ENCODE data around the gene KCNAB1. TPM values are rescaled to one million over a fixed set of nuclear protein-coding genes. Genes with fewer than 3 reads are reported as not detected.

KCNAB1 gene
- total RNA-seq, 1 donor from 2014 or later, result 16.5 TPM

- H3K4me1 Mint-ChIP-seq (ENCODE audit: low read depth, unreplicated experiment), result peaks cover 26% of the 10 kb centered on the region
- H3K27me3 Mint-ChIP-seq (ENCODE audit: unreplicated experiment), result no peaks in the 10 kb centered on the region
- no peaks in the 10 kb centered on the region for H3K9me3 Mint-ChIP-seq (ENCODE audit: unreplicated experiment)
- no peak overlapping the region for H3K27ac Mint-ChIP-seq (ENCODE audit: unreplicated experiment)
- no peak for DNase-seq
- no peak overlapping the region for H3K4me3 Mint-ChIP-seq (ENCODE audit: unreplicated experiment)
- no peaks in the 10 kb centered on the region for H3K36me3 Mint-ChIP-seq (ENCODE audit: unreplicated experiment)
- TF ChIP-seq, protein P1, sequence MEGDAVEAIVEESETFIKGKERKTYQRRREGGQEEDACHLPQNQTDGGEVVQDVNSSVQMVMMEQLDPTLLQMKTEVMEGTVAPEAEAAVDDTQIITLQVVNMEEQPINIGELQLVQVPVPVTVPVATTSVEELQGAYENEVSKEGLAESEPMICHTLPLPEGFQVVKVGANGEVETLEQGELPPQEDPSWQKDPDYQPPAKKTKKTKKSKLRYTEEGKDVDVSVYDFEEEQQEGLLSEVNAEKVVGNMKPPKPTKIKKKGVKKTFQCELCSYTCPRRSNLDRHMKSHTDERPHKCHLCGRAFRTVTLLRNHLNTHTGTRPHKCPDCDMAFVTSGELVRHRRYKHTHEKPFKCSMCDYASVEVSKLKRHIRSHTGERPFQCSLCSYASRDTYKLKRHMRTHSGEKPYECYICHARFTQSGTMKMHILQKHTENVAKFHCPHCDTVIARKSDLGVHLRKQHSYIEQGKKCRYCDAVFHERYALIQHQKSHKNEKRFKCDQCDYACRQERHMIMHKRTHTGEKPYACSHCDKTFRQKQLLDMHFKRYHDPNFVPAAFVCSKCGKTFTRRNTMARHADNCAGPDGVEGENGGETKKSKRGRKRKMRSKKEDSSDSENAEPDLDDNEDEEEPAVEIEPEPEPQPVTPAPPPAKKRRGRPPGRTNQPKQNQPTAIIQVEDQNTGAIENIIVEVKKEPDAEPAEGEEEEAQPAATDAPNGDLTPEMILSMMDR (IDR thresholded peaks at IDR 0.05; ENCODE audit: partially characterized antibody, unreplicated experiment), result no peak
Measured at GRCh38 chr3:156519758-156520162, 399.4 kb downstream of the KCNAB1 start.

GRCh38 chr3:156522673-156523072, 402.3 kb downstream of the KCNAB1 start:
- Mint-ChIP-seq H3K27ac (ENCODE audit: unreplicated experiment) (no peak overlapping the region), H3K9me3 (ENCODE audit: unreplicated experiment) (no peaks in the 10 kb centered on the region), H3K36me3 (ENCODE audit: unreplicated experiment) (no peaks in the 10 kb centered on the region), H3K4me3 (ENCODE audit: unreplicated experiment) (no peak overlapping the region), H3K27me3 (ENCODE audit: unreplicated experiment) (peaks cover 1% of the 10 kb centered on the region), H3K4me1 (ENCODE audit: low read depth, unreplicated experiment) (peaks cover 28% of the 10 kb centered on the region)
- DNase-seq, result no peak
- TF ChIP-seq, protein P1 (IDR thresholded peaks at IDR 0.05; ENCODE audit: partially characterized antibody, unreplicated experiment), result no peak

- no peak overlapping the region for H3K4me3 Mint-ChIP-seq (ENCODE audit: unreplicated experiment)
- DNase-seq, result no peak
- H3K4me1 Mint-ChIP-seq (ENCODE audit: low read depth, unreplicated experiment), result peaks cover 37% of the 10 kb centered on the region
- H3K27ac Mint-ChIP-seq (ENCODE audit: unreplicated experiment), result no peak overlapping the region
- peaks cover 3% of the 10 kb centered on the region for H3K27me3 Mint-ChIP-seq (ENCODE audit: unreplicated experiment)
- H3K36me3 Mint-ChIP-seq (ENCODE audit: unreplicated experiment), result no peaks in the 10 kb centered on the region
- H3K9me3 Mint-ChIP-seq (ENCODE audit: unreplicated experiment), result peaks cover 8% of the 10 kb centered on the region
- TF ChIP-seq, protein P1 (IDR thresholded peaks at IDR 0.05; ENCODE audit: partially characterized antibody, unreplicated experiment), result no peak
Measured at GRCh38 chr3:156525808-156526207, 405.4 kb downstream of the KCNAB1 start.

DNA sequence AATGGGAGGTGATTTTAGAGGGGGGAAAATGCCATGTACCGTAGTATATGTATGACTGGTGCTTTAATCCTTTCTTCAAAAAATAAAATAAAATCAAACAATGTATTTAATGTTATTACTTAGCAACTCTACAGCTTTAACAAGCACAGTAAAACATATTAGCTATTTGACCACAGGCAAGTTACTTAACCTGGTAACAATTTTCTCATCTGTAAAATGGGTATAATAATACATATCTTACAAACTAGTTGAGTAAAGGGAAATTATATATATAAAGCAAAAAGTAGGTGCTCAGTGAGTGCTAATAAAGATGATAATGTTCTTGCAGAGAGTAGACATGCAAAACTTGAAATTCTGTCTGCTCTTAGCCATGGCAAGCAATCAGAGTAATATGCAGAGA, 406.7 kb downstream of the KCNAB1 start:
- H3K9me3 Mint-ChIP-seq (ENCODE audit: unreplicated experiment), result peaks cover 8% of the 10 kb centered on the region
- no peak overlapping the region for H3K27ac Mint-ChIP-seq (ENCODE audit: unreplicated experiment)
- no peaks in the 10 kb centered on the region for H3K36me3 Mint-ChIP-seq (ENCODE audit: unreplicated experiment)
- H3K4me3 Mint-ChIP-seq (ENCODE audit: unreplicated experiment), result no peak overlapping the region
- TF ChIP-seq, protein P1 (IDR thresholded peaks at IDR 0.05; ENCODE audit: partially characterized antibody, unreplicated experiment), result no peak
- peaks cover 3% of the 10 kb centered on the region for H3K27me3 Mint-ChIP-seq (ENCODE audit: unreplicated experiment)
- peaks cover 37% of the 10 kb centered on the region for H3K4me1 Mint-ChIP-seq (ENCODE audit: low read depth, unreplicated experiment)
- no peak for DNase-seq

DNA sequence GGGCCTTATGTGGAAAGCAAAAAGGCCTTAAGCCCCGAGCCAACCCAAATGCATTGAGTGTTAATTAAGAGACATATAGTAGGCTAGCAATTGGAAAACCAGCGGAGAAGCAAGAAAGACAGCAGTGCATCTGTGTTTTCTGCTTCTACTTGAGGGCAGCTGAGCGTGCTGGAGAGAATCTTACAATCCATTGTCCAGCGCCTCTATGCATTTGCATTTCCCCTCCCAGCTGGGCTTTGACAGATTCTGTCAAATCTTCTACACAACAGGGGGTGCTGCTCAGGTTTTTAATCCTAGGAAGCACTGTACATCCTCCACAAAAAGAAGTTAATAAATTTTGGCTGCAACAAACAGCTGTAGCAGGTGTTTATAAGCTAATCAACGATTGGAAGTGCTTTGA, 410.6 kb downstream of the KCNAB1 start:
- Mint-ChIP-seq H3K27me3 (ENCODE audit: unreplicated experiment) (peaks cover 3% of the 10 kb centered on the region), H3K27ac (ENCODE audit: unreplicated experiment) (no peak overlapping the region), H3K36me3 (ENCODE audit: unreplicated experiment) (no peaks in the 10 kb centered on the region), H3K4me1 (ENCODE audit: low read depth, unreplicated experiment) (peaks cover 30% of the 10 kb centered on the region), H3K9me3 (ENCODE audit: unreplicated experiment) (peaks cover 8% of the 10 kb centered on the region), H3K4me3 (ENCODE audit: unreplicated experiment) (no peak overlapping the region)
- TF ChIP-seq, protein P1 (IDR thresholded peaks at IDR 0.05; ENCODE audit: partially characterized antibody, unreplicated experiment), result no peak
- DNase-seq, result no peak
